Measurements from ENCODE around the gene METTL25B. TPM values are rescaled to one million over a fixed set of nuclear protein-coding genes. Genes with fewer than 3 reads are reported as not detected.
A peak's percentile ranks its signal among the peaks of the same experiment; 100 is the strongest.

Gene METTL25B
- total and polyA plus RNA-seq, 2 donors (not counting 3 experiments of a cell fraction or from before 2014, with no cell fraction given) = 12.8 to 15.0 TPM

GRCh38 chr1:156767101-156767878 is 39.0 kb downstream of the METTL25B start, which contains the start of gene PRCC:
TSS of gene PRCC (plus strand) at chr1:156767535. CDS start at chr1:156767772, 237 bp downstream.
- peak within 1 kb of the TSS; percentile 71 for H2AFZ ChIP-seq (ENCODE audit: low read depth, low read length)
- intact Hi-C loops (cut with micrococcal nuclease) = loop anchor here (1.0 kb wide), 5 partner anchors 16 to 93 kb away; partner anchors contain the start of genes HDGF, ISG20L2, METTL25B and MRPL24
- H4K20me1 ChIP-seq (replicated peaks; ENCODE audit: control insufficient read depth, extremely low read depth, insufficient read depth, low read length) = peaks cover 4% of the 10 kb centered on the region
- H3K27ac ChIP-seq (ENCODE audit: insufficient read depth, low read depth, low read length) = peak within 1 kb of the TSS; percentile 80
- H3K9me3 ChIP-seq (replicated peaks; ENCODE audit: control insufficient read depth, insufficient read depth, low read length) = no peaks in the 10 kb centered on the region
- no peaks in the 10 kb centered on the region for H3K27me3 ChIP-seq (ENCODE audit: control insufficient read depth in 2 of 2, insufficient read depth in 2 of 2, low read length in 2 of 2)
- H3K9me1 ChIP-seq (replicated peaks; ENCODE audit: control insufficient read depth, extremely low read depth, insufficient read depth, low read length) = no peaks in the 10 kb centered on the region
- POLR2A ChIA-PET = interaction anchor here (1.4 to 3.2 kb wide), 3 partner anchors 16 to 39 kb away, joined by 7 to 27 read pairs (median 14); partner anchors contain the start of genes HDGF, ISG20L2, METTL25B and MRPL24
- TF ChIP-seq POLR2A (IDR thresholded peaks at IDR 0.05; ENCODE audit: low read depth, low read length) (no peak), EZH2 (IDR thresholded peaks at IDR 0.05; ENCODE audit: borderline replicate concordance, low read depth, low read length, severe bottlenecking) (no peak), FOS (IDR thresholded peaks at IDR 0.05; ENCODE audit: borderline replicate concordance, insufficient read depth, low read length) (peak; percentile 32), MYC (IDR thresholded peaks at IDR 0.05; ENCODE audit: low read depth, low read length) (no peak), GATA2 (IDR thresholded peaks at IDR 0.05; ENCODE audit: insufficient read depth, insufficient read length, low read depth, low read length) (peak; percentile 56), JUN (IDR thresholded peaks at IDR 0.05; ENCODE audit: borderline replicate concordance, insufficient read depth, insufficient read length, low read depth) (peak; percentile 17), POLR2AphosphoS5 (IDR thresholded peaks at IDR 0.05; ENCODE audit: insufficient read depth, low read depth, low read length) (peak; percentile 40), MAX (IDR thresholded peaks at IDR 0.05; ENCODE audit: insufficient read depth, insufficient read length) (no peak), CTCF (IDR thresholded peaks at IDR 0.05; ENCODE audit: extremely low read depth in 1 of 2, insufficient read depth in 1 of 2, low read depth in 1 of 2, low read length in 2 of 2) (no peak)
- CTCF ChIA-PET = interaction anchor here (1.0 to 4.2 kb wide), 10 partner anchors 9 to 161 kb away, joined by 4 to 52 read pairs (median 6); partner anchors contain the start of genes HDGF, MRPL24 and NTRK1
- peak within 1 kb of the TSS; percentile 76 for H3K4me2 ChIP-seq (ENCODE audit: insufficient read depth, low read length)
- H3K4me3 ChIP-seq (replicated peaks in 1 of 3; ENCODE audit: insufficient read depth in 1 of 3, low read depth in 1 of 3, low read length in 3 of 3) = peak within 1 kb of the TSS; percentile 65 to 91 (median 74)
- H3K79me2 ChIP-seq (ENCODE audit: control insufficient read depth, insufficient read depth, low read length) = peaks cover 46% of the 10 kb centered on the region
- H3K4me1 ChIP-seq (ENCODE audit: control insufficient read depth, extremely low read depth, insufficient read depth, low read length) = peaks cover 18% of the 10 kb centered on the region
- peaks cover 5 to 6% of the 10 kb centered on the region in 2 experiments for H3K36me3 ChIP-seq (ENCODE audit: control insufficient read depth in 2 of 2, extremely low read depth in 1 of 2, insufficient read depth in 2 of 2, low read length in 2 of 2)
- DNase-seq (ENCODE audit: low read depth, low spot score) (peak; percentile 100), FAIRE-seq (peak; percentile 100)
- TSS peak; percentile 46 for BruUV-seq (replicated peaks)
- dilution Hi-C loops (cut with MboI; ENCODE audit: extremely low pct_ligation_motif_present, low sequenced_read_pairs) = no loop called here
- peak within 1 kb of the TSS; percentile 93 for H3K9ac ChIP-seq (replicated peaks; ENCODE audit: extremely low read depth, insufficient read depth, low read length)

Data from endothelial cell of umbilical vein (primary cell).